Heart left ventricle (tissue), 13 donors: ENCODE results near the gene TMEM170A.

Source experiments
- POLR2A ChIP-seq, 2 donors: fragments of 450-650 bp; IDR thresholded peaks; one replicate each; pipeline ENCODE4 v1.6.1; 2017; ENCODE audit warnings: antibody characterized with exemption in 2 of 2, mild to moderate bottlenecking in 2 of 2, moderate library complexity in 2 of 2
- TF ChIP-seq, protein P1 (sequence below), 12 donors: fragments of 200-600 bp; sonication (generic) in 4 of 12; IDR thresholded peaks; one replicate each; pipeline versions ENCODE4 v1.5.0 to v1.8.0; 2018 to 2022; ENCODE audit warnings: antibody characterized with exemption in 12 of 12, mild to moderate bottlenecking in 5 of 12
- donor health status: ischemic (EF 13 %, LVEDD 7.1; RV severe dilation, severe dysfunction).
- donor health status: DM: no; HTN: yes; CAD: no.
- donor health status: DM: no; HTN: no; CAD: no.
- donor health status: ischemic (EF 25% LVEDD 6.9; RV normal size, moderate dysfunction).
- donor health status: ischemic (EF 25% LVEDD 5.7; RV mildly dilated, moderate dysfunction).
- donor health status: ischemic (EF 35%, LVEDD 5.7; RV mildly dilated, moderate dysfunction).
- donor health status: nonischemic (EF 11% LVEDD 7.7; RV severe dilation, severe dysfunction).
- donor health status: DM: yes; HTN: yes; CAD: no.
- donor health status: PGD.
- donor health status: ischemic (EF 29% LVEDD 5.4; RV normal size, mild dysfunction).
- donor health status: nonischemic (EF 23%, LVEDD 6.1; RV moderate dilation, normal function).

DNA sequence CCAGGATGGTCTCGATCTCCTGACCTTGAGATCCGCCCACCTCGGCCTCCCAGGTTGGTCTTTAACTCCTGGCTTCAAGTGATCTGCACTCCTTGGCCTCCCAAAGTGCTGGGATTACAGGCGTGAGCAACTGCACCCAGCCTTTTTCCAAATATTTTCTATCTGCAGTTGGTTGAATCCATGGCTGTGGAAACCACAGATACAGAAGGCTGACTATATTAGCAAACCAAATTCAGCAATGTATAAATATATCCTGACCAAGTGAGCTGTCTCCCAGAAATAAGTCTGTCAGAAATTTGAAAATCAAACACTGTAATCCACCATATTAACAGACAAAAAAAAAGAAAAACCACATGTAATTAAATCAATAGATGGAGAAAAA lies 40.8 kb downstream of the TMEM170A start:
- TF ChIP-seq, protein P1, sequence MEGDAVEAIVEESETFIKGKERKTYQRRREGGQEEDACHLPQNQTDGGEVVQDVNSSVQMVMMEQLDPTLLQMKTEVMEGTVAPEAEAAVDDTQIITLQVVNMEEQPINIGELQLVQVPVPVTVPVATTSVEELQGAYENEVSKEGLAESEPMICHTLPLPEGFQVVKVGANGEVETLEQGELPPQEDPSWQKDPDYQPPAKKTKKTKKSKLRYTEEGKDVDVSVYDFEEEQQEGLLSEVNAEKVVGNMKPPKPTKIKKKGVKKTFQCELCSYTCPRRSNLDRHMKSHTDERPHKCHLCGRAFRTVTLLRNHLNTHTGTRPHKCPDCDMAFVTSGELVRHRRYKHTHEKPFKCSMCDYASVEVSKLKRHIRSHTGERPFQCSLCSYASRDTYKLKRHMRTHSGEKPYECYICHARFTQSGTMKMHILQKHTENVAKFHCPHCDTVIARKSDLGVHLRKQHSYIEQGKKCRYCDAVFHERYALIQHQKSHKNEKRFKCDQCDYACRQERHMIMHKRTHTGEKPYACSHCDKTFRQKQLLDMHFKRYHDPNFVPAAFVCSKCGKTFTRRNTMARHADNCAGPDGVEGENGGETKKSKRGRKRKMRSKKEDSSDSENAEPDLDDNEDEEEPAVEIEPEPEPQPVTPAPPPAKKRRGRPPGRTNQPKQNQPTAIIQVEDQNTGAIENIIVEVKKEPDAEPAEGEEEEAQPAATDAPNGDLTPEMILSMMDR (IDR thresholded peaks at IDR 0.05): no peak
- no peak for TF ChIP-seq POLR2A (IDR thresholded peaks at IDR 0.05)
